Fibroblast of lung (primary cell): ENCODE data around the gene UBE2J2. TPM values are rescaled to one million over a fixed set of nuclear protein-coding genes. Genes with fewer than 3 reads are reported as not detected.
A peak's percentile ranks its signal among the peaks of the same experiment; 100 is the strongest.

Experiments
- DNase-seq, 2 donors: peaks; one replicate each; pipeline versions ENCODE4 v3.0.0 to v3.0.0-alpha.2; 2010; ENCODE audit warnings: low read depth in 2 of 2
- H2AFZ ChIP-seq: 2 replicates; pipeline ENCODE4 v1.5.1; 2012; ENCODE audit warnings: low read length, control low read depth, inconsistent platforms
- H3K27ac ChIP-seq: 2 replicates; pipeline ENCODE4 v1.5.1; 2011; ENCODE audit warnings: low read length, control low read depth; ENCODE audit not compliant: insufficient read depth
- H3K27me3 ChIP-seq: 2 replicates; pipeline ENCODE4 v1.5.1; 2011; ENCODE audit warnings: mild to moderate bottlenecking, low read length; ENCODE audit not compliant: control insufficient read depth, insufficient read depth
- H3K36me3 ChIP-seq: 2 replicates; pipeline ENCODE4 v1.5.1; 2011; ENCODE audit warnings: low read length; ENCODE audit not compliant: control insufficient read depth, insufficient read depth
- H3K4me1 ChIP-seq: 2 replicates; pipeline ENCODE4 v1.5.1; 2011; ENCODE audit warnings: low read length; ENCODE audit not compliant: control insufficient read depth, insufficient read depth; ENCODE audit errors: extremely low read depth
- H3K4me2 ChIP-seq: 2 replicates; pipeline ENCODE4 v1.5.1; 2011; ENCODE audit warnings: low read length, control low read depth; ENCODE audit not compliant: insufficient read depth; ENCODE audit errors: extremely low read depth
- H3K4me3 ChIP-seq, 4 experiments: fragments of 200-600 bp in 1 of 4; sonication (generic) in 1 of 4; replicated peaks in 1 of 4; 2 replicates each; pipeline ENCODE4 v1.5.1; 2011 to 2016; ENCODE audit warnings: low read length in 4 of 4, low read depth in 3 of 4, mild to moderate bottlenecking in 3 of 4, control low read depth in 2 of 4, inconsistent platforms in 1 of 4, mixed read lengths in 1 of 4; ENCODE audit not compliant: insufficient read depth in 1 of 4; ENCODE audit errors: control extremely low read depth in 1 of 4
- H3K79me2 ChIP-seq: 2 replicates; pipeline ENCODE4 v1.5.1; 2012; ENCODE audit warnings: mild to moderate bottlenecking, low read length, inconsistent platforms; ENCODE audit not compliant: control insufficient read depth, insufficient read depth
- H3K9ac ChIP-seq: 2 replicates; pipeline ENCODE4 v1.5.1; 2011; ENCODE audit warnings: mild to moderate bottlenecking, low read length, control low read depth; ENCODE audit not compliant: insufficient read depth
- H3K9me3 ChIP-seq: 2 replicates; pipeline ENCODE4 v1.5.1; 2012; ENCODE audit warnings: low read depth, low read length; ENCODE audit not compliant: control insufficient read depth, insufficient read depth
- H4K20me1 ChIP-seq: 2 replicates; pipeline ENCODE4 v1.5.1; 2011; ENCODE audit warnings: low read length; ENCODE audit not compliant: control insufficient read depth, insufficient read depth; ENCODE audit errors: extremely low read depth
- EZH2 ChIP-seq: IDR thresholded peaks from 2 replicates; pipeline ENCODE4 v1.5.1; 2012; ENCODE audit warnings: low read length, control low read depth, mild to moderate bottlenecking; ENCODE audit errors: missing control alignments
- polyA plus RNA-seq, 2 donors: library from polyadenylated mRNA; depleted of rRNA in 1 of 2; stranded (reverse) in 1 of 2; unstranded in 1 of 2; fragments of >200 nt; gene quantifications; 2 replicates each; pipeline ENCODE4 v1.2.1, GENCODE V29; 2011 to 2012; ENCODE audit warnings: missing spikeins in 1 of 2
- total RNA-seq: library from RNA; depleted of rRNA; stranded (reverse); fragments of >200 nt; gene quantifications from 2 replicates; pipeline ENCODE4 v1.2.1, GENCODE V29; 2014
- TF ChIP-seq, protein P1 (sequence below), 2 donors: IDR thresholded peaks in 1 of 2; conservative IDR thresholded peaks in 1 of 2; 1 replicate in 1 of 2; 2 replicates in 1 of 2; pipeline ENCODE4 v1.5.1; 2011 to 2012; ENCODE audit warnings: low read length in 2 of 2, control low read depth in 1 of 2, inconsistent platforms in 1 of 2, low read depth in 1 of 2, mild to moderate bottlenecking in 1 of 2

UBE2J2 gene
- total and polyA plus RNA-seq, 2 donors (not counting 1 experiment from before 2014, with no cell fraction given), result 32.3 to 47.2 TPM

- no peaks in the 10 kb centered on the region for H3K27me3 ChIP-seq
- no peak overlapping the region for H2AFZ ChIP-seq
- peaks cover 15% of the 10 kb centered on the region for H3K79me2 ChIP-seq
- DNase-seq, result no peak
- H3K9me3 ChIP-seq, result no peaks in the 10 kb centered on the region
- peaks cover 7% of the 10 kb centered on the region for H3K36me3 ChIP-seq
- H3K27ac ChIP-seq, result no peak overlapping the region
- H3K4me3 ChIP-seq, result no peak overlapping the region
- peak overlapping the region; percentile 5 for H3K4me2 ChIP-seq
- no peak for TF ChIP-seq EZH2
- TF ChIP-seq, protein P1, sequence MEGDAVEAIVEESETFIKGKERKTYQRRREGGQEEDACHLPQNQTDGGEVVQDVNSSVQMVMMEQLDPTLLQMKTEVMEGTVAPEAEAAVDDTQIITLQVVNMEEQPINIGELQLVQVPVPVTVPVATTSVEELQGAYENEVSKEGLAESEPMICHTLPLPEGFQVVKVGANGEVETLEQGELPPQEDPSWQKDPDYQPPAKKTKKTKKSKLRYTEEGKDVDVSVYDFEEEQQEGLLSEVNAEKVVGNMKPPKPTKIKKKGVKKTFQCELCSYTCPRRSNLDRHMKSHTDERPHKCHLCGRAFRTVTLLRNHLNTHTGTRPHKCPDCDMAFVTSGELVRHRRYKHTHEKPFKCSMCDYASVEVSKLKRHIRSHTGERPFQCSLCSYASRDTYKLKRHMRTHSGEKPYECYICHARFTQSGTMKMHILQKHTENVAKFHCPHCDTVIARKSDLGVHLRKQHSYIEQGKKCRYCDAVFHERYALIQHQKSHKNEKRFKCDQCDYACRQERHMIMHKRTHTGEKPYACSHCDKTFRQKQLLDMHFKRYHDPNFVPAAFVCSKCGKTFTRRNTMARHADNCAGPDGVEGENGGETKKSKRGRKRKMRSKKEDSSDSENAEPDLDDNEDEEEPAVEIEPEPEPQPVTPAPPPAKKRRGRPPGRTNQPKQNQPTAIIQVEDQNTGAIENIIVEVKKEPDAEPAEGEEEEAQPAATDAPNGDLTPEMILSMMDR (conservative IDR thresholded peaks at IDR 0.05 in 1 of 2, IDR thresholded peaks at IDR 0.05 in 1 of 2; ENCODE audit: low read depth in 1 of 2, low read length in 2 of 2), result no peak
- H3K4me1 ChIP-seq, result peaks cover 6% of the 10 kb centered on the region
- H3K9ac ChIP-seq, result peak overlapping the region; percentile 2
- no peaks in the 10 kb centered on the region for H4K20me1 ChIP-seq
These were observed 36.4 kb downstream of the UBE2J2 start for GRCh38 chr1:1236945-1237873.

GRCh38 chr1:1236176-1236763, 37.4 kb downstream of the UBE2J2 start:
- Histone ChIP-seq H3K9me3 (no peaks in the 10 kb centered on the region), H3K4me2 (no peak overlapping the region), H2AFZ (no peak overlapping the region), H3K4me3 (no peak overlapping the region), H3K4me1 (peaks cover 6% of the 10 kb centered on the region), H3K9ac (no peak overlapping the region), H3K27me3 (no peaks in the 10 kb centered on the region), H4K20me1 (no peaks in the 10 kb centered on the region), H3K79me2 (peaks cover 17% of the 10 kb centered on the region), H3K27ac (no peak overlapping the region), H3K36me3 (peaks cover 7% of the 10 kb centered on the region)
- DNase-seq, result no peak
- TF ChIP-seq, protein P1 (conservative IDR thresholded peaks at IDR 0.05 in 1 of 2, IDR thresholded peaks at IDR 0.05 in 1 of 2; ENCODE audit: low read depth in 1 of 2, low read length in 2 of 2), result no peak
- TF ChIP-seq EZH2, result no peak

DNA sequence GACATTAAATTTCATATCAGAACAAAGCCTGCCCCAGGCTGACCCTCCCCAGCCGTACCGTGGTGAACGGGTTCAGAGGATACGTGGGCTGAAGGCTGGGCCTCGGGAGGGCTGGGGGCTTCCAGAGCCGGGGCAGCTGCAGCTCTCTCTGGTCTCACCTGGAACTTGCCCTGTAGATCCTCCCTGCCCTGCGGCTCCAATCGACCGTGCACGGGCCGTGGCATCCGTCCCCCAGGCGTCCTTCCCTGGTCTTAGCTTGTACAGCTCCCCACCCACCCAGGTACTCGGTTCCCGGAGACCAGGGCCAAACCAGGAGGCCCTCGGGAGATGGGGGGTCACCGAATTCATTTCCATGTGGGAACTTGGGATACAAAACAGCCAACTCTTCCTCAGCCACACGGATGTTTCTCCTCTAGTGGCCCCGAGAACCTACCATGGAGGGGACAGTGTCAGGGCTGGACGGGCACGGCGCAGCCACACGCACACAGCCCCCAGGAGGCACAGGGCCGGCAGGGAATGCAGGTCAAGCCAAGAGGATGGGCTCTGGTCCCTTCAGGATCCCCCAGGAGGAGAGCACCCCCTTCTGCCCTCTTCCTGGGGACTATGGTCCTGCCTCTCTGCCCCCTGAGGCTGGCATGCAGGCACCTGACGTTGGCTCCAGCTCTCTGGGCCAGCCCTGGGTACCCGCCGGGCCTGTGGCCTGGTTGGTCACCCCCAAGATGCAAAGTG, 38.5 kb downstream of the UBE2J2 start:
- no peak overlapping the region for H3K9ac ChIP-seq
- DNase-seq, result no peak
- no peak overlapping the region for H3K27ac ChIP-seq
- H3K36me3 ChIP-seq, result peaks cover 7% of the 10 kb centered on the region
- no peak overlapping the region for H3K4me2 ChIP-seq
- no peaks in the 10 kb centered on the region for H3K9me3 ChIP-seq
- H3K27me3 ChIP-seq, result no peaks in the 10 kb centered on the region
- peaks cover 7% of the 10 kb centered on the region for H3K4me1 ChIP-seq
- H2AFZ ChIP-seq, result no peak overlapping the region
- peaks cover 28% of the 10 kb centered on the region for H3K79me2 ChIP-seq
- TF ChIP-seq, protein P1 (conservative IDR thresholded peaks at IDR 0.05 in 1 of 2, IDR thresholded peaks at IDR 0.05 in 1 of 2; ENCODE audit: low read depth in 1 of 2, low read length in 2 of 2), result no peak
- no peak for TF ChIP-seq EZH2
- no peak overlapping the region for H3K4me3 ChIP-seq
- H4K20me1 ChIP-seq, result no peaks in the 10 kb centered on the region
